ENCODE measurements around the gene KRTAP13-1. TPM values are rescaled to one million over a fixed set of nuclear protein-coding genes. Genes with fewer than 3 reads are reported as not detected.

The KRTAP13-1 gene

DNA sequence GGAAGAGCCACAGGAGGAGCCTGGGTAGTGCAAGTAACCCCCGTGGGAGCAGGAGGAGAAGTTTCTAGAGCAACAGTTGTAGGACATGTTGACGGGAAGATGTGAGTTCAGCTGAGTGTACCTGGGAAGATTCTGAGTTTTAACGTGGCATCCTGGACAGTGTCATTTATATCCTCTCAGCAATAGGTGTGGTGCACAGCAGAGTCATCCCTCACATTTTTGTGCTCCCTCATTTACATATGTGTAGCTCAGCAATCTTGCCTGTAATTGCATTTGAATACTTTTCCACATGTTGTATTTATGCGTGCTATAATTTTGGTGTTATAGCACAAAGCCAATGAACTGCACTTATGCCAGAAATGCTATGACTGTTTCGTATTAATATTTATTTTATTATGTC is 30.0 kb downstream of the KRTAP13-1 start, which contains the start of gene KRTAP13-3:
TSS of gene KRTAP13-3 (minus strand) at position 101 of the 400 bp plus-strand sequence. CDS start at position 87, 14 bp downstream.
- Histone ChIP-seq H3K9me3 (replicated peaks; ENCODE audit: low read length) (peaks cover 17% of the 10 kb centered on the region), H3K27me3 (ENCODE audit: control insufficient read depth, insufficient read depth, low read length) (no peaks in the 10 kb centered on the region), H3K9ac (ENCODE audit: low read depth, low read length) (no peak within 1 kb of the TSS), H3K4me2 (ENCODE audit: low read length) (no peak within 1 kb of the TSS), H3K4me1 (ENCODE audit: control insufficient read depth, insufficient read depth, low read length) (no peaks in the 10 kb centered on the region), H3K4me3 (ENCODE audit: low read length) (no peak within 1 kb of the TSS), H3K36me3 (ENCODE audit: insufficient read depth, low read length) (no peaks in the 10 kb centered on the region)

DNA sequence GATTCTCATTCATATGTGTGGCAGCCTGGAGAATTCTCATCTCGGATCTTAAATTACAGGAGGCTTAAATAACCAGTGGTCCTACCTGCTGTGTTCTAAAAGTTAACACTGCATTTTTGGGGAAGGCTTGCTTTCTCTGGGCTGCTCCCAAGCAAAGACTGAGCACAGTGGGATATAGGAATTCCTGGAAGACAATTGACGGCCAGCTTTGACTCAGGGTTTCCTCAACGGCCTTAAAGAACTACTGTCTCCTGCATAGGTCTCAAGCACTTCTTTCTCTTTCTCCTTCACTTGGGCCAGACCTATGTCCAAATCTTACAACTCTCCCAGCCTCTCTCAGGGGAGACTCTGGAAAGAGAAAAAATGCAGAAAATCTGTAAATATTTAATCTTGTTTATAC is 30.9 kb downstream of the KRTAP13-1 start:
- H3K9me3 ChIP-seq (replicated peaks; ENCODE audit: low read length), result peaks cover 19% of the 10 kb centered on the region
- no peak overlapping the region for H3K4me2 ChIP-seq (ENCODE audit: low read length)
- H3K27me3 ChIP-seq (ENCODE audit: control insufficient read depth, insufficient read depth, low read length), result no peaks in the 10 kb centered on the region
- H3K4me3 ChIP-seq (ENCODE audit: low read length), result no peak overlapping the region
- H3K4me1 ChIP-seq (ENCODE audit: control insufficient read depth, insufficient read depth, low read length), result no peaks in the 10 kb centered on the region
- H3K9ac ChIP-seq (ENCODE audit: low read depth, low read length), result no peak overlapping the region
- no peaks in the 10 kb centered on the region for H3K36me3 ChIP-seq (ENCODE audit: insufficient read depth, low read length)

DNA sequence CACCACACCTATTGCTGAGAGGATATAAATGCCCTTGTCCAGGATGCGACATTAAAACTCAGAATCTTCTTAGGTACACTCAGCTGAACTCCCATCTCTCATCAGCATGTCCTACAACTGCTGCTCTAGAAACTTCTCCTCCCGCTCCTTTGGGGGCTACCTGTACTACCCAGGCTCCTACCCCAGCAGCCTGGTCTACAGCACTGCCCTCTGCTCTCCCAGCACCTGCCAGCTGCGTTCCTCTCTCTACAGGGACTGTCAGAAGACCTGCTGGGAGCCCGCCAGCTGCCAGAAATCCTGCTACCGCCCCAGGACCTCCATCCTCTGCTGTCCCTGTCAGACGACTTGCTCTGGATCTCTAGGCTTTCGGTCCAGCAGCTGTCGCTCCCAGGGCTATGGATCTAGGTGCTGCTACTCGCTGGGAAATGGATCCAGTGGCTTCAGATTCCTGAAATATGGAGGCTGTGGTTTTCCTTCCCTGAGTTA is 34.4 kb downstream of the KRTAP13-1 start, which contains the start of gene KRTAP13-4:
TSS of gene KRTAP13-4 (plus strand) at position 51 of the 486 bp plus-strand sequence. CDS start at position 107, 56 bp downstream.
- H3K27me3 ChIP-seq (ENCODE audit: control insufficient read depth, insufficient read depth, low read length), result no peaks in the 10 kb centered on the region
- H3K4me3 ChIP-seq (ENCODE audit: low read length), result no peak within 1 kb of the TSS
- H3K4me2 ChIP-seq (ENCODE audit: low read length), result no peak within 1 kb of the TSS
- no peaks in the 10 kb centered on the region for H3K4me1 ChIP-seq (ENCODE audit: control insufficient read depth, insufficient read depth, low read length)
- H3K9me3 ChIP-seq (replicated peaks; ENCODE audit: low read length), result peaks cover 15% of the 10 kb centered on the region
- no peaks in the 10 kb centered on the region for H3K36me3 ChIP-seq (ENCODE audit: insufficient read depth, low read length)
- no peak within 1 kb of the TSS for H3K9ac ChIP-seq (ENCODE audit: low read depth, low read length)

DNA sequence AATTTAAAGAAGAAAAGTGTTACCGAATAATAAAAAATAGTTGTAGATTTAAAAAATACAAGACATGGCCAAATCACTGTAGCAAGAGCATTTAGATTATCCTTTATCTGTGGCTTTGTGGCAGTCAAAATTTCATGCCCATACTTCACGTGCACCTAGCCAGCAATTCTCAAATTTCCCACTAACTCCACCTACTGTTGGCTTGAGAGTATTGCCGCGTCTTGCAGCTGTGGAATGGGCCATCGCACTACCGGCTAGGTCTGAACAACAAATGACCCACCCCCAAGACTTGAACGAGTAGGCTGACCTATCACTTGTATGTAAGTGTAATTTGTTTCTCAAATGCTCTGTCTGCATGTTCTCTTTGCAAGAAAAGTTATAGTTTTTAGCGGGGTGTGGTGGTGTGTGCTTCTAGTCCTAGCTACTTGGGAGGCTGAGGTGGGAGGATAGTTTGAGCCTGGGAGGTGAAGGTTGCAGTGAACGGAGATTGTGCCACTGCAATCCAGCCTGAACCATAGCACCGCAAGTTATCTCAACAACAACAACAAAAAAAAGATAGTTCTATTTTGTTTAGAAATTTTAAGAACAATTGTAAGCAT is 38.3 kb downstream of the KRTAP13-1 start:
- H3K4me3 ChIP-seq (ENCODE audit: low read length), result no peak overlapping the region
- peaks cover 9% of the 10 kb centered on the region for H3K9me3 ChIP-seq (replicated peaks; ENCODE audit: low read length)
- no peaks in the 10 kb centered on the region for H3K27me3 ChIP-seq (ENCODE audit: control insufficient read depth, insufficient read depth, low read length)
- no peak overlapping the region for H3K9ac ChIP-seq (ENCODE audit: low read depth, low read length)
- no peak overlapping the region for H3K4me2 ChIP-seq (ENCODE audit: low read length)
- no peaks in the 10 kb centered on the region for H3K4me1 ChIP-seq (ENCODE audit: control insufficient read depth, insufficient read depth, low read length)
- H3K36me3 ChIP-seq (ENCODE audit: insufficient read depth, low read length), result no peaks in the 10 kb centered on the region

DNA sequence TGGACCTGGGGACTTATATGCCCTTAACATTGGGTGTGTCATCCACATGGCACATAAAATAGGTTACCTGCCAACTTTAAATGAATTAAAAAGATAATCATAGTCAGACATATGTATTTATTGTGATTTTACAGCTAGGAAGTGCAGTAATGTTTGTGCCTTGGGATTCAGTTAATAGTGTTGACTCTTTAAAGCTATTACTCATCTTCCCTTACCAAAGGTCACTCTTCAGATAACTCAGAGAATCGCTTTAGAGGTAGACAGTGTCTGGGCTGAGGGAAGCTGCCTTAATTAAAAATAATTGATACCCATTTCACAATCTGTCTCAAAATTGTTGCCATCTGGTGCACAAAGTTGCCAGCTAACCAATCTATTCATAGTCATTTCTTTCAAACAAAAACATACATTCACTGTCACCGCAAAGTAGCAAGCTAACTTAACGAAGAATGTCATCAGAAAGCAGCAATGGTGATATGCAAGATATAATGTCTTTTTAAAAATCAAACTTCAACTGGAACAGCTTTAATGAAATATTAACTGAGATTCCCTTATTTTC is 41.3 kb downstream of the KRTAP13-1 start:
- no peak overlapping the region for H3K4me3 ChIP-seq (ENCODE audit: low read length)

DNA sequence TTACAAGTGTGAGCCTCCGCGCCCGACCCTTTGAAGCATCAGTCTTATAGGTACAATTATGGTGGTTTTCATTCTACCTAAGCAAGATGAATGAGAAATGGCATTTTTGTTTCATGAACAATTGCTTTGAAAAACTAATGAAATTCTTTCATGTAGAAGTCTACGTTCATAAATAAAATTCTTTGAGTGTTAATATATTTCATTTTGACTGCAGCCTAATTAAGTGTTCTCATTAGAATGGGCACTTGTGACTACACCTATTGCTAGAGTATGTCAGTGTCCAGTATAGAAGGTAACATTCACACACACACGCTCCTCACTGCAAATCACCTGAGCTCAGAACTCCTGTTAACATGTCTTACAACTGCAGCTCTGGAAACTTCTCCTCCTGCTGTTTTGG is 44.1 kb downstream of the KRTAP13-1 start, which contains the start of gene KRTAP15-1:
TSS of gene KRTAP15-1 (plus strand) at position 301 of the 400 bp plus-strand sequence. CDS start at position 354, 53 bp downstream.
- Histone ChIP-seq H3K9ac (ENCODE audit: low read depth, low read length) (no peak within 1 kb of the TSS), H3K27me3 (ENCODE audit: control insufficient read depth, insufficient read depth, low read length) (no peaks in the 10 kb centered on the region), H3K4me3 (ENCODE audit: low read length) (no peak within 1 kb of the TSS), H3K4me2 (ENCODE audit: low read length) (no peak within 1 kb of the TSS), H3K9me3 (replicated peaks; ENCODE audit: low read length) (peaks cover 4% of the 10 kb centered on the region), H3K4me1 (ENCODE audit: control insufficient read depth, insufficient read depth, low read length) (no peaks in the 10 kb centered on the region), H3K36me3 (ENCODE audit: insufficient read depth, low read length) (no peaks in the 10 kb centered on the region)

More for the DNA sequence above, 41.3 kb downstream of the KRTAP13-1 start:
- no peaks in the 10 kb centered on the region for H3K36me3 ChIP-seq (ENCODE audit: insufficient read depth, low read length)
- H3K4me1 ChIP-seq (ENCODE audit: control insufficient read depth, insufficient read depth, low read length), result no peaks in the 10 kb centered on the region
- H3K4me2 ChIP-seq (ENCODE audit: low read length), result no peak overlapping the region
- no peaks in the 10 kb centered on the region for H3K27me3 ChIP-seq (ENCODE audit: control insufficient read depth, insufficient read depth, low read length)
- peaks cover 4% of the 10 kb centered on the region for H3K9me3 ChIP-seq (replicated peaks; ENCODE audit: low read length)
- no peak overlapping the region for H3K9ac ChIP-seq (ENCODE audit: low read depth, low read length)

DNA sequence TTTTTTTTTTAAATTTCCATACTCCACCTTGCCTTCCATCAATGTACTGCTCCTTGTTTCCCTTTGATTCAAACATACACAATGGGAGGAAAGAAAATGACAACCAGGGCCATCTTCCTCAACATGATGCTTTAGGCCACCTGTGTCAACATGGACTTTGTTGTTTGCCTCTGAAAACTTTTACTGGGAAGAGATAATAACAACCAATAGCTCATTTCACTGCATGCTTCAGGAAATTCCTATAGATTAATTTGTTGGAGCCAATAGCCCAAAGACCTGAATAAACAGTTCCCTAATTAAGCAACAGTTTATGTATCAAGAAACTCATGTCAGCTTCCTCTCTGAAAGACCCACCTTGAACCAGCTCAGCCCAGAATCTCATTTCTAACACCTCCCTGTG is 47.4 kb downstream of the KRTAP13-1 start:
- H3K36me3 ChIP-seq (ENCODE audit: insufficient read depth, low read length), result no peaks in the 10 kb centered on the region
- no peaks in the 10 kb centered on the region for H3K27me3 ChIP-seq (ENCODE audit: control insufficient read depth, insufficient read depth, low read length)
- H3K9ac ChIP-seq (ENCODE audit: low read depth, low read length), result no peak overlapping the region
- peaks cover 10% of the 10 kb centered on the region for H3K9me3 ChIP-seq (replicated peaks; ENCODE audit: low read length)
- no peak overlapping the region for H3K4me2 ChIP-seq (ENCODE audit: low read length)
- no peaks in the 10 kb centered on the region for H3K4me1 ChIP-seq (ENCODE audit: control insufficient read depth, insufficient read depth, low read length)
- H3K4me3 ChIP-seq (ENCODE audit: low read length), result no peak overlapping the region

DNA sequence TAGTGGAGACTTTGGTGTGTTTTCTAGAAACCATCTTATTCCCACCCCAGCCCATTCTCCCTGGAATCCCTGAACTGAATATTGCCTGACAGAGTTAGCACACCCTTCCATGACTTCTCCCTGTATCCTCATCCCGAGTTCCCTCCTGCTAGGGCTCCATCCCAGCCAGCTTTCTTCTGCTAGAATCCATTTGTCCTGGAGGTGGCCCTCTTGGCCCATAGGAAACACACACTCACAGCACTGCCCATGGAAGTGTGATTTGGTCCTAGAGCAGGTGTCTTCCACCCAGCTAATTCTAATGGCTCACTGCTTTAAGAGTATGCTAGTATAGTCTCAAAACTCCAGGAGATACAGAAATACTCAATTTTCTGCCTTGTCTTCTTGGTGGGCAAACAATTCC is 48.4 kb downstream of the KRTAP13-1 start:
- H3K9me3 ChIP-seq (replicated peaks; ENCODE audit: low read length), result peaks cover 16% of the 10 kb centered on the region
- H3K4me1 ChIP-seq (ENCODE audit: control insufficient read depth, insufficient read depth, low read length), result no peaks in the 10 kb centered on the region
- H3K4me2 ChIP-seq (ENCODE audit: low read length), result no peak overlapping the region
- no peak overlapping the region for H3K9ac ChIP-seq (ENCODE audit: low read depth, low read length)
- H3K4me3 ChIP-seq (ENCODE audit: low read length), result no peak overlapping the region
- H3K27me3 ChIP-seq (ENCODE audit: control insufficient read depth, insufficient read depth, low read length), result no peaks in the 10 kb centered on the region
- H3K36me3 ChIP-seq (ENCODE audit: insufficient read depth, low read length), result no peaks in the 10 kb centered on the region

Small RNA genes within 50 kb of the gene (small RNA-seq; reads per million reads assigned to genes)
- gene KRTAP23-1, result not detected
- not detected for gene MIR4327

All from skeletal muscle satellite cell (primary cell).